ENCODE data around the gene OTULINL.

DNA sequence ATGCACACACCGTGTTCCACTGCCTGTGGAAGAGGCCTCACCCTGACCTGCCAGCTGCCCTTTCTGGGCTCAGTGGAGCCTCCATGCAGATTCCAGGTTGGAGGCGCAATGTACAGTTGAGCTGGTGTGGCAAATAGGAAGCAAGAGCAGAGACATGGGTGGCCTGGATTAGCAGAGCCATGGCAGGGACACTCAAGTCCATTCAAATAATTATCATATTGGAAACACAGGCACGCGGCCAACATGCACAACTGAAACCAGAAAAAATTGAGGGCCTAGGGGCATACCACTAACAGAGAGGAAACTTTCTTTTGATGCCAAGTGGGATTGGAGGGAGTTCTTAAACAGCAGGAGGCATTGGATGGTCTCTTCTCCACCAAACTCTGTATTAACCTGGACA lies 35.8 kb downstream of the OTULINL start:
- TF ChIP-seq, protein P1, sequence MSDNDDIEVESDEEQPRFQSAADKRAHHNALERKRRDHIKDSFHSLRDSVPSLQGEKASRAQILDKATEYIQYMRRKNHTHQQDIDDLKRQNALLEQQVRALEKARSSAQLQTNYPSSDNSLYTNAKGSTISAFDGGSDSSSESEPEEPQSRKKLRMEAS (CRISPR knock-in tag; IDR thresholded peaks at IDR 0.05) = no peak
- TF ChIP-seq, protein P2, sequence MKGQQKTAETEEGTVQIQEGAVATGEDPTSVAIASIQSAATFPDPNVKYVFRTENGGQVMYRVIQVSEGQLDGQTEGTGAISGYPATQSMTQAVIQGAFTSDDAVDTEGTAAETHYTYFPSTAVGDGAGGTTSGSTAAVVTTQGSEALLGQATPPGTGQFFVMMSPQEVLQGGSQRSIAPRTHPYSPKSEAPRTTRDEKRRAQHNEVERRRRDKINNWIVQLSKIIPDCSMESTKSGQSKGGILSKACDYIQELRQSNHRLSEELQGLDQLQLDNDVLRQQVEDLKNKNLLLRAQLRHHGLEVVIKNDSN (CRISPR knock-in tag; IDR thresholded peaks at IDR 0.05) = no peak

Measured in WTC11 (cell line).